ENCODE measurements around the gene BCAS4.

DNA sequence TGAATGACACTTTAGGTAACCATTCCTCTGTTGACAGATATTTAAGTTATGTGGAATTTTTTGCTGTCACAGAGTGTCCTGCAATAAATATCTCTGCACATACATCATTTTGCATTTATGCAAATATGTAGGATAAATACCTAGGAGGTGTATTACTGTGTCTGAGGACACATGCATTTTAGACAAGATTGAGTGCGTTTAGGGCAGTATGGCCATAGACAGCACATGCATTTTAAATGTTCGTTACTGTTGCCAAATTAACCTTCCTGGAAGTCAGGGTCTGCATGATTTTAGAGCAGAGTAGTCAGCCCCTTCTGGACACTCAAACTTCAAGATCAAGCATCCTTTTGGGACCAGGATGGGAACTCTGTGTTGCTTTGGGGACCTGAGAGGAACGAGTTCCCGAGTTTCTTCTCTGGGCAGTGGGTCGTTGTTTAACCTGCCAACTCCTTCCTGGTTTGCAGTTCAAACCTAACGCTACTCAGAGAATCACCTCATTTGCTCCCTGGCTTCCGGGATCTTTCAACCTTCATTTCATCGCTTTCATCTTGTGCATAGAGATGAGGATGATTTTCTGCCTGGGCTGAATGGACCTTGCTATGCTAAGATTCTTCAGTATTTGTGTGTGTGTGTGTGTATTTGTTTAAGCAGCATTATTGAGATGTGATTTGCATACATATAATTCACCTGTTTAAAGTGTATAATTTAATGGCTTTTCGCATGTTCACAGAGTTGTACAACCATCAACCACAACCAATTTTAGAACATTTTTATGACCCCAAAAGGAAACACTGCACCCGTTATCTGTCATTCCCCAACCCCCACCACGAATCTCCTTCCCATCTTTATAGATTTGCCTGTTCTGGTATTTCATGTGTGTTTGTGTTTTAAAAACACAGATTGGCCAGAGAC is 9.8 kb downstream of the BCAS4 start:
- TF ChIP-seq POLR2A (IDR thresholded peaks at IDR 0.05; ENCODE audit: low read length) (no peak), GATA1 (IDR thresholded peaks at IDR 0.05; ENCODE audit: low read depth, low read length) (no peak)
